MCF 10A (cell line): ENCODE measurements around the gene PIEZO1. TPM values are rescaled to one million over a fixed set of nuclear protein-coding genes. Genes with fewer than 3 reads are reported as not detected.

Experiments
- BruUV-seq: library from RNA; stranded (reverse); fragments of 400-500 nt; replicated peaks from 2 replicates; lab custom pipeline; 2021; lab: Mats Ljungman, UMichigan
- CTCF ChIA-PET: fragments of 300-600 bp; sonication (Branson Sonifier 250); formaldehyde crosslinking; extraction: SDS; loops from one replicate; lab custom pipeline; 2021; ENCODE audit warnings: antibody characterized with exemption, inconsistent platforms; lab: Yijun Ruan, JAX
- POLR2A ChIA-PET: fragments of 300-600, 350-650 bp; sonication (Branson Sonifier 250); formaldehyde crosslinking; extraction: SDS; loops from one replicate; lab custom pipeline; 2020; ENCODE audit warnings: antibody characterized with exemption, inconsistent platforms; lab: Yijun Ruan, JAX
- DNase-seq: peaks from one replicate; pipeline ENCODE4 v3.0.0-alpha.2; 2018; ENCODE audit not compliant: unreplicated experiment
- H3K27ac Mint-ChIP-seq: one replicate; pipeline ENCODE4 v1.8.0; 2022; ENCODE audit warnings: mild to moderate bottlenecking, low read depth, mixed read lengths; ENCODE audit not compliant: unreplicated experiment
- H3K27me3 Mint-ChIP-seq: one replicate; pipeline ENCODE4 v1.8.0; 2022; ENCODE audit warnings: mixed read lengths; ENCODE audit not compliant: insufficient read depth, unreplicated experiment
- H3K36me3 Mint-ChIP-seq: one replicate; pipeline ENCODE4 v1.8.0; 2022; ENCODE audit warnings: mild to moderate bottlenecking, moderate library complexity, mixed read lengths; ENCODE audit not compliant: insufficient read depth, unreplicated experiment
- H3K4me1 Mint-ChIP-seq: one replicate; pipeline ENCODE4 v1.8.0; 2022; ENCODE audit warnings: mixed read lengths; ENCODE audit not compliant: insufficient read depth, unreplicated experiment
- H3K4me3 Mint-ChIP-seq: one replicate; pipeline ENCODE4 v1.8.0; 2022; ENCODE audit warnings: mild to moderate bottlenecking, moderate library complexity, mixed read lengths; ENCODE audit not compliant: unreplicated experiment
- H3K9me3 Mint-ChIP-seq: one replicate; pipeline ENCODE4 v1.8.0; 2022; ENCODE audit warnings: mixed read lengths; ENCODE audit not compliant: unreplicated experiment
- intact Hi-C: fragments of 100-400 bp; cut with micrococcal nuclease; formaldehyde crosslinking; loops from 2 replicates; pipeline ENCODE4 v1.14.1; 2022
- total RNA-seq: library from RNA; stranded (reverse); gene quantifications from 2 replicates; pipeline ENCODE4 v1.2.3, GENCODE V29; 2022
- TF ChIP-seq, protein P1 (sequence below): fragments of 200-600 bp; IDR thresholded peaks from one replicate; pipeline ENCODE4 v1.8.0; 2022; ENCODE audit warnings: antibody characterized with exemption, mild to moderate bottlenecking; ENCODE audit not compliant: unreplicated experiment

The PIEZO1 gene
- total RNA-seq, 1 experiment from 2014 or later, result 193 TPM

DNA sequence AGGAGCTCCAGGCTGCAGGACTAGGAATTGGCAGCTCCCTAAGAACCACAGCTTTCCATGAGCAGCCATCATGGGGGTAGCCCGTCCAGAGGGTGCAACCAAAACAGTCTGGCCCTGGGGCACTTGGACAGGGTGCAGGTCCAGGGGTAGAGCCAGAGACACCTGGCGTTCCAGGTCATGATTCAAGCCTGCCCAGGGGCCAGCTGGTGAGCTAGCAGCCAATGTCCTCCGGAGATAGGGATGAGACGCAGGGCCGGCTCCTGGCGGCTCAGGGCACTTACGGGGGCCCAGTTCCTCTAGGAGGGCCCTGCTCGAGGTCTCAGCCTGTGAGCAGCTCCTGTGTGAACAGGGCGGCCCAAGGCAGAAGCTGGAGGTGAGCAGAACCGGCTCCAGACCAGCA is 22.1 kb downstream of the PIEZO1 start:
- Mint-ChIP-seq H3K27ac (no peak overlapping the region), H3K27me3 (no peaks in the 10 kb centered on the region), H3K4me1 (peaks cover 8% of the 10 kb centered on the region), H3K9me3 (no peaks in the 10 kb centered on the region), H3K36me3 (peaks cover 28% of the 10 kb centered on the region), H3K4me3 (no peak overlapping the region)
- intact Hi-C loops, result no loop called here
- TF ChIP-seq, protein P1, sequence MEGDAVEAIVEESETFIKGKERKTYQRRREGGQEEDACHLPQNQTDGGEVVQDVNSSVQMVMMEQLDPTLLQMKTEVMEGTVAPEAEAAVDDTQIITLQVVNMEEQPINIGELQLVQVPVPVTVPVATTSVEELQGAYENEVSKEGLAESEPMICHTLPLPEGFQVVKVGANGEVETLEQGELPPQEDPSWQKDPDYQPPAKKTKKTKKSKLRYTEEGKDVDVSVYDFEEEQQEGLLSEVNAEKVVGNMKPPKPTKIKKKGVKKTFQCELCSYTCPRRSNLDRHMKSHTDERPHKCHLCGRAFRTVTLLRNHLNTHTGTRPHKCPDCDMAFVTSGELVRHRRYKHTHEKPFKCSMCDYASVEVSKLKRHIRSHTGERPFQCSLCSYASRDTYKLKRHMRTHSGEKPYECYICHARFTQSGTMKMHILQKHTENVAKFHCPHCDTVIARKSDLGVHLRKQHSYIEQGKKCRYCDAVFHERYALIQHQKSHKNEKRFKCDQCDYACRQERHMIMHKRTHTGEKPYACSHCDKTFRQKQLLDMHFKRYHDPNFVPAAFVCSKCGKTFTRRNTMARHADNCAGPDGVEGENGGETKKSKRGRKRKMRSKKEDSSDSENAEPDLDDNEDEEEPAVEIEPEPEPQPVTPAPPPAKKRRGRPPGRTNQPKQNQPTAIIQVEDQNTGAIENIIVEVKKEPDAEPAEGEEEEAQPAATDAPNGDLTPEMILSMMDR, result no peak
- CTCF ChIA-PET, result interaction anchor here (0.9 to 1.1 kb wide), 3 partner anchors 13 to 30 kb away, joined by 3 to 6 read pairs (median 4); no protein-coding TSS in a partner anchor
- BruUV-seq, result no TSS peak
- POLR2A ChIA-PET, result interaction anchor here (0.6 to 1.2 kb wide), 3 partner anchors 19 to 323 kb away, joined by 3 to 4 read pairs (median 3); partner anchors contain the start of gene PIEZO1
- DNase-seq, result no peak

DNA sequence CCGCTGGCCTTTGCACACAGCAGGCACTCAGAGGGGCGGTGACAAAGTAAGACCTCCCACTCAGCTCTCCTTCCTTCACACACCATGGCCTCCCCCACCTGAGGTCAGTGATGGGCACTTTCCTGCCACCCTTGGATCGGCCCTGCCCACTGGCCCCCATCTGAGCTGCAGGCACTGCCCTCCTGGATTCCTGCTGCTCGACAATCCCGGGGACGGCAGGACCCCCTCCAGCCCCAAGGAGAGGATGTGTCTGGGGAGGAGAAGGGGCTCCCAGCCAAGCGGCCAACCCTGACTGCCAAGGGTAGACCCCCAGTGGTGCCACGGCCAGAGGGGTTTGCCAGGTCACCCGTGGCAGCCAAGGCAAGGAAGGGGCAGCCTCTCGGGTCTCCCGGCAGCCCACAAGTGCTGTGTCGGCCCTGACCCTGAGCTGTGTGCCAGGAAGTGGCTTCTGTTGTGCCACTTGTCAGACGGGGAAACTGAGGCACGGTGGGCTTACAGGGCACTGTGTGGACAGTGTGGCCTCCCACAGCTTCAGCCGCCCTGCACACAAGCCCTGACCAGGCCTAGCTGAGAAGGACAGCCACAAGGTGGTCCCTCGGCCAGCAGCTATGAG is 22.7 kb downstream of the PIEZO1 start:
- H3K9me3 Mint-ChIP-seq, result no peaks in the 10 kb centered on the region
- no peak for DNase-seq
- H3K36me3 Mint-ChIP-seq, result peaks cover 28% of the 10 kb centered on the region
- H3K4me3 Mint-ChIP-seq, result no peak overlapping the region
- intact Hi-C loops, result no loop called here
- POLR2A ChIA-PET, result interaction anchor here (0.6 to 1.2 kb wide), 3 partner anchors 20 to 323 kb away, joined by 3 to 4 read pairs (median 3); partner anchors contain the start of gene PIEZO1
- CTCF ChIA-PET, result interaction anchor here (0.9 to 2.5 kb wide), 3 partner anchors 12 to 31 kb away, joined by 3 to 13 read pairs (median 4); no protein-coding TSS in a partner anchor
- TF ChIP-seq, protein P1, result no peak
- no peak overlapping the region for H3K27ac Mint-ChIP-seq
- peaks cover 6% of the 10 kb centered on the region for H3K4me1 Mint-ChIP-seq
- BruUV-seq, result no TSS peak
- no peaks in the 10 kb centered on the region for H3K27me3 Mint-ChIP-seq

DNA sequence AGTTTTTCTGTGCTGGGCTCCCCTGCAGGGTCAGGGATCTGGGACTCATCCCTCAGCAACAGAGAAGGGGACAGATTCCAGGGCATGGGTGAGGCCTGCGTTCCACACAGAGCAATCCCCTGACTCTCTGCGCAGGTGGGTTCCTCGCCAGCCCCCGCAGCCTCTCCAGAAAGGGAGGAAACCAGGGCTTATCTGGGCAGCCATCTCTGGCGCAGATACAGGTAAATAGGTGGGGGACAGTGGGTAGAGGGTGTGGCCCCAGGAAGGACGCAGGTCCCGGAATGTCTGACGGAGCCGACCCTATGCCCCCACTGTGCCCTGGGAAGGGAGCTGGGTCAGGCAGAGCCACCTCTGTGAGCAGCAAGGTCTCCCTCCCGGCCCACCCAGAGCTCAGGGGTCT is 23.2 kb downstream of the PIEZO1 start:
- Mint-ChIP-seq H3K4me3 (no peak overlapping the region), H3K27ac (no peak overlapping the region), H3K27me3 (no peaks in the 10 kb centered on the region), H3K9me3 (no peaks in the 10 kb centered on the region), H3K4me1 (peaks cover under 1% of the 10 kb centered on the region), H3K36me3 (peaks cover 28% of the 10 kb centered on the region)
- no peak for DNase-seq
- TF ChIP-seq, protein P1, result no peak
- ChIA-PET CTCF (interaction anchor here (0.6 to 2.5 kb wide), 2 partner anchors 25 to 683 kb away, joined by 3 to 13 read pairs; no protein-coding TSS in a partner anchor), POLR2A (interaction anchor here (1.2 kb wide), 1 partner anchor 20 kb away, joined by 3 read pairs; no protein-coding TSS in a partner anchor)
- intact Hi-C loops, result no loop called here
- no TSS peak for BruUV-seq

DNA sequence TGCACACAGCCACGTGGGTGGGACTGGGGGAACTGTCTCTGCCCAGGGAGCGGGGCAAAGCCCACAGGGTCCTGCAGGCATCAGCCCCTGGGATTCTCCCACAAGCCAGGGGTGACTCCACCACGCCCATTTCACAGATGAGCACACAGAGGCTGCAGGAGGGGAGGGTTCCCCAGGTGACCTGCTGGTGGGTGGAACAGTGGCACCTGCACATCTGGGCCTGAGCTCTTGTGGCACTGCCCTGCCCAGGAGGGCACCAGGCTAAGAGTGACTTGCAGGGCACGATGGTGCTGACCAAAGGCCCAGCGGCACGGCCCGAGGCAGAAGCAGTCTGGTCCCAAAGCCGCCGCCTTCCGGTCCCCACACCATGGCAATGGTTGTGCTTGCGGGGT is 23.9 kb downstream of the PIEZO1 start:
- POLR2A ChIA-PET, result interaction anchor here (0.6 kb wide), 1 partner anchor 144 kb away, joined by 3 read pairs; no protein-coding TSS in a partner anchor
- H3K4me1 Mint-ChIP-seq, result no peaks in the 10 kb centered on the region
- peaks cover 27% of the 10 kb centered on the region for H3K36me3 Mint-ChIP-seq
- CTCF ChIA-PET, result interaction anchor here (0.6 to 2.5 kb wide), 3 partner anchors 18 to 684 kb away, joined by 3 to 13 read pairs (median 10); no protein-coding TSS in a partner anchor
- no TSS peak for BruUV-seq
- H3K9me3 Mint-ChIP-seq, result no peaks in the 10 kb centered on the region
- no peak for DNase-seq
- H3K4me3 Mint-ChIP-seq, result no peak overlapping the region
- intact Hi-C loops, result no loop called here
- no peaks in the 10 kb centered on the region for H3K27me3 Mint-ChIP-seq
- TF ChIP-seq, protein P1, result no peak
- no peak overlapping the region for H3K27ac Mint-ChIP-seq
